ENCODE measurements around the gene KCNMB3.

KCNMB3 gene, protein sequence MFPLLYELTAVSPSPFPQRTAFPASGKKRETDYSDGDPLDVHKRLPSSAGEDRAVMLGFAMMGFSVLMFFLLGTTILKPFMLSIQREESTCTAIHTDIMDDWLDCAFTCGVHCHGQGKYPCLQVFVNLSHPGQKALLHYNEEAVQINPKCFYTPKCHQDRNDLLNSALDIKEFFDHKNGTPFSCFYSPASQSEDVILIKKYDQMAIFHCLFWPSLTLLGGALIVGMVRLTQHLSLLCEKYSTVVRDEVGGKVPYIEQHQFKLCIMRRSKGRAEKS

DNA sequence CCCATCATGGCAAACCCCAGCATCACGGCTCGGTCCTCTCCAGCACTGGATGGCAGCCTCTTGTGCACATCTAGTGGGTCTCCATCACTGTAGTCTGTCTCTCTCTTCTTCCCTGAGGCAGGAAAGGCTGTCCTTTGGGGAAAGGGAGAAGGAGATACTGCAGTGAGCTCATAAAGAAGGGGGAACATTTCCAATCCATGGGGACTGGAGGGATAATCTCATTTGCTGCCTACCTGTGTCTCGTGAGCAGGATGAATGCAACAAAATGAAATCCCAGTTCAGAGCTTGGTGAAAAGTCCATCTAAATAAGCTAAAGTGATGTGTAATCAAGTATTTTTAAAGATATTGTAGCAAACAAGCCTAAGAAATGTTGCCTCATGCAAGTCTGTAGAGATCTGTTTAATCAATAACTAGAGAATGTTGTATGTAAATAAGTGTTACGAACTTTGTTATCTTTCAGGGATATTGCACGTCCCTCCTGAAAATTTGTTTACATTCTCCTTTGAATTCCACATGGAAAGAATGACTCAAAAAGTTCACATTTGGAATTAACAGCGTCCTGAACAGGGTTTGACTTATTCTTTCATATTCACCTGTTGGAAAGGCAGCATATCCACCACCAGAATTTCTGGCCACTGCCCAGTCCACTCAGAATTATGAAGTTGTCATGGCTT lies at the start of gene KCNMB3:
Gene KCNMB3 (minus strand): TSS at position 312 of the 674 bp plus-strand sequence. CDS start 124 bp downstream, at position 188.
- FAIRE-seq (no peak), DNase-seq (ENCODE audit: insufficient read length, low spot score) (no peak)
- no peak for TF ChIP-seq POLR2A (IDR thresholded peaks at IDR 0.05; ENCODE audit: low read depth, low read length)

- DNase-seq (ENCODE audit: insufficient read length, low spot score) (no peak), FAIRE-seq (peak; percentile 43)
Measured at GRCh38 chr3:179299999-179300613, 49.2 kb upstream of the KCNMB3 start.

GRCh38 chr3:179299316-179299715 lies 48.4 kb upstream of the KCNMB3 start:
- no peak for TF ChIP-seq POLR2A (IDR thresholded peaks at IDR 0.05; ENCODE audit: low read depth, low read length)
- DNase-seq (ENCODE audit: insufficient read length, low spot score) (no peak), FAIRE-seq (no peak)

More at GRCh38 chr3:179299999-179300613, 49.2 kb upstream of the KCNMB3 start:
- TF ChIP-seq POLR2A (IDR thresholded peaks at IDR 0.05; ENCODE audit: low read depth, low read length): no peak

GRCh38 chr3:179297971-179298725 lies 47.2 kb upstream of the KCNMB3 start:
- no peak for TF ChIP-seq POLR2A (IDR thresholded peaks at IDR 0.05; ENCODE audit: low read depth, low read length)
- DNase-seq (ENCODE audit: insufficient read length, low spot score) (no peak), FAIRE-seq (no peak)

DNA sequence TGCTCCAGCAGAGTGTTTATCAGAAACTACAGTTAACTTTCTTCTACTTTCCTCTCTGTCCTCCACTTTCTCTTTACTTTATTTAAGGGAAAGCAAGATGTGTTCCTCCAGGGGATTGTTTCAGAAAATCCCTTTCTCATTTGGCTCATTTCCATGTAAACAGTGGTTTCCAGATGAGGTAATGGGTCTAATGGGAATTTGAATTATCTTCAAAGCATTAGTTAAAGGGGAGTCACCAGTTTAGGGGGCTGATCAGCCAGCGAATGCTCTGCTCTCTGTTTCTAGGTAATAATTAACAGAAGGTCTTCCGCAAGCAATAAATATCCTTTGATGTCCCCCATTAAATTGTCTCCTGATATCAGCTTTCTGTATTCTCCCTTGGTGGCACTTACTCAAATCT lies 41.5 kb upstream of the KCNMB3 start:
- FAIRE-seq: no peak
- no peak for DNase-seq (ENCODE audit: insufficient read length, low spot score)
- no peak for TF ChIP-seq POLR2A (IDR thresholded peaks at IDR 0.05; ENCODE audit: low read depth, low read length)

DNA sequence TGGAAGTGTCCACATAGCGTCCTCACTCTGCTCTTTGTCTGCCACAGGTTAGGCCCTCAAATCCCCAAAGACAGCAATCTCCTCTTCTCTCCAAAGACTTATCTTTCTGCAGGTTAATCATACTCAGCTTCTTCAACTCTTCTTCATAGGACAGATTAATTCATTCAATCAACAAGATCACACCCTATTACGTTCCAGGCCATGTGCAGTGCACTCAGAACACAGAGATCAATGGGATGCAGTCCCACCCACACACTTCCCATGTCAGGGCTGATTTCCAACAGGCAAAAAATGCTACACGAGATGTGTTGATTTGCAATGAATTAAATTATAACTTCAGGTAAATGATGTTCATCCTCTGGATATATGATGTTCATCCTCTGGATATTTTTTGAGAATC lies 38.4 kb upstream of the KCNMB3 start:
- no peak for TF ChIP-seq POLR2A (IDR thresholded peaks at IDR 0.05; ENCODE audit: low read depth, low read length)
- no peak for DNase-seq (ENCODE audit: insufficient read length, low spot score)
- no peak for FAIRE-seq

GRCh38 chr3:179288845-179289244 lies 37.9 kb upstream of the KCNMB3 start:
- FAIRE-seq (peak; percentile 52), DNase-seq (ENCODE audit: insufficient read length, low spot score) (no peak)

DNA sequence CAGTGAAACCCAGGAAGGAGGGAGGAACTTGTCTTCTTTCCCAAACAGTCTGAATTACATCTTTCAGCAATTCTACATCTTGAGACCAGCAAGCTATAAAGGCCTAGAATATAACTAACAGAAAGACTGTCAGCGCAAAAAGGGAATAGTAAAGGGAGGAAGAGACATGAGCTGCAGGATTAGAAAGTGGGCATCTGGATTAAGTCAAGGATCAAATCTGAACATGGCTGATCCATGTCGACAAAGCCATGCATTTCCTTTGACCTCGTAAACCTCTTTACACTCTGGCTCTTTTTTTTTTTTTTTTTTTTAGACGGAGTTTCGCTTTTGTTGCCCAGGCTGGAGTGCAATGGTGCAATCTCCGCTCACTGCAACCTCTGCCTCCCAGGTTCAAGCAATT lies 35.4 kb upstream of the KCNMB3 start:
- no peak for FAIRE-seq
- TF ChIP-seq POLR2A (IDR thresholded peaks at IDR 0.05; ENCODE audit: low read depth, low read length): no peak
- no peak for DNase-seq (ENCODE audit: insufficient read length, low spot score)

More at GRCh38 chr3:179288845-179289244, 37.9 kb upstream of the KCNMB3 start:
- TF ChIP-seq POLR2A (IDR thresholded peaks at IDR 0.05; ENCODE audit: low read depth, low read length): no peak

DNA sequence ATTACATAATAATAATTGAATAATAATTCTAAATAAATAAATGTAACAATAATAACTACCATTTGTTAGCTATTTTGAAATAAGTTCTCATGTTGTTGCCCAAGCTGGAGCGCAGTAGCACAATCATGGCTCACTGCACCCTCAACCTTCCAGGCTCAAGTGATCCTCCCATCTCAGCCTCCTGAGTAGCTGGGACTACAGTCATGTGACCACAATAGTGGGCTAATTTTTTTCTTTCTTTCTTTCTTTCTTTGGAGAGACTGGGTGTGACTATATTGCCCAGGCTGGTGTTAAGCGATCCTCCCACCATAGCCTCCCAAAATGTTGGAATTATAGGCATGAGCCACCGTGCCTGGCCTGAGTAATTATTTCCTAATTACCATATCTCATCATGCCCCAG lies 30.9 kb upstream of the KCNMB3 start:
- no peak for FAIRE-seq
- TF ChIP-seq POLR2A (IDR thresholded peaks at IDR 0.05; ENCODE audit: low read depth, low read length): no peak
- DNase-seq (ENCODE audit: insufficient read length, low spot score): no peak

GRCh38 chr3:179279837-179280236 lies 28.9 kb upstream of the KCNMB3 start:
- DNase-seq (ENCODE audit: insufficient read length, low spot score) (no peak), FAIRE-seq (no peak)
- no peak for TF ChIP-seq POLR2A (IDR thresholded peaks at IDR 0.05; ENCODE audit: low read depth, low read length)

GRCh38 chr3:179278932-179279693 lies 28.2 kb upstream of the KCNMB3 start:
- TF ChIP-seq POLR2A (IDR thresholded peaks at IDR 0.05; ENCODE audit: low read depth, low read length): no peak
- DNase-seq (ENCODE audit: insufficient read length, low spot score) (no peak), FAIRE-seq (peak; percentile 6)

GRCh38 chr3:179278151-179278550 lies 27.2 kb upstream of the KCNMB3 start:
- DNase-seq (ENCODE audit: insufficient read length, low spot score) (no peak), FAIRE-seq (no peak)
- no peak for TF ChIP-seq POLR2A (IDR thresholded peaks at IDR 0.05; ENCODE audit: low read depth, low read length)

GRCh38 chr3:179276743-179277142 lies 25.8 kb upstream of the KCNMB3 start:
- FAIRE-seq: no peak
- DNase-seq (ENCODE audit: insufficient read length, low spot score): no peak
- TF ChIP-seq POLR2A (IDR thresholded peaks at IDR 0.05; ENCODE audit: low read depth, low read length): no peak

Measured in H54 (cell line).